ENCODE results near the gene ITPRIPL1.
"Not testable (repeated sequence)": the region's sequence is repeated elsewhere in the genome, so short reads cannot be mapped to it uniquely, and the experiment has no call there.

Gene ITPRIPL1

GRCh38 chr2:96325041-96325883 lies at the start of gene ITPRIPL1:
Gene ITPRIPL1 (plus strand): TSS chr2:96325317. CDS start chr2:96325840, 523 bp downstream.
- DNase-seq: peak; percentile 68

- DNase-seq: no peak
Measured at GRCh38 chr2:96276787-96277499, 48.2 kb upstream of the ITPRIPL1 start.

DNA sequence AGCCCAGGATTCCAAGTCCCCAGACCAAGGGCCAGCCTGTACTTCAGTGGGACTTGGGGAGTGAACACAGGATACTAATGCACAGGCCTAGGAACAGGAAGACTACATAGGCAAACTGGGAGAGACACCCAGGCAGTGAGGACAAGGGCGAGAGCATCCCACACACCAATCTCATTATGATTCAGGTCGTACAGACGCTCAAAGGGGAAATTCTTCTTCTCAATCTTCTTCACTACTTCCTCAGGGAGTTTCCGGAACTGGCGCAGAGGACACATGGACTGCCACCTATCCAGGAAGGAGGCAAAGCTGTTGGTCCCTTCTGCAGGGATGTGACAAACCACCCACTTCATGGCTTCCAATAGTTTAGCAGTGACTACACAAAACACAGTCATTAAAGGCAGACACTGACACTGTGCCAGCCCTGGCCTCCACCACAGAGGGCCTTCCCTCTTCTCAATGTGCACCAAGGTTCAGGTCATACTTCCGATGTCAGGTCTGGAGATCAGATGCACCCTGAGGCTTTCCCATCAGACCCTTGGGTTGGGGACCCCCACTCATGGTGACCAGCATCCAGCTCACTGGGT lies 37.8 kb upstream of the ITPRIPL1 start:
- no peak for DNase-seq

- DNase-seq: no peak
Measured at GRCh38 chr2:96291751-96292150, 33.4 kb upstream of the ITPRIPL1 start.

DNA sequence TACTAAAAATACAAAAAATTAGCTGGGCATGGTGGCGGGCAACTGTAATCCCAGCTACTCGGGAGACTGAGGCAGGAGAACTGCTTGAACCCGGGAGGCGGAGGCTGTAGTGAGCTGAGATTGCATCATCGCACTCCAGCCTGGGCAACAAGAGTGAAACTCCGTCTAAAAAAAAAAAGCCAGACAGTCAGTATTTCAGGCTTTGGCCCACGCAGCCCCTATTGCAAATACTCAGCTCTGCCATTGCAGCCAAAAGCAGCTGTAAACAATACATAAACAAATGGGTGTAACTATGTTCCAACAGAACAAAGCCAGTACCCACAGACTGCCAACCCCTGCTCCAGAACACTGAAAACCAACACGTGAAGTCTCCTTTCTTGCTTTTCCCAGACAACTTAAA lies 30.8 kb upstream of the ITPRIPL1 start:
- DNase-seq: not testable (repeated sequence)

GRCh38 chr2:96296925-96297324 lies 28.2 kb upstream of the ITPRIPL1 start:
- no peak for DNase-seq

- no peak for DNase-seq
Measured at GRCh38 chr2:96301865-96302264, 23.3 kb upstream of the ITPRIPL1 start.

DNA sequence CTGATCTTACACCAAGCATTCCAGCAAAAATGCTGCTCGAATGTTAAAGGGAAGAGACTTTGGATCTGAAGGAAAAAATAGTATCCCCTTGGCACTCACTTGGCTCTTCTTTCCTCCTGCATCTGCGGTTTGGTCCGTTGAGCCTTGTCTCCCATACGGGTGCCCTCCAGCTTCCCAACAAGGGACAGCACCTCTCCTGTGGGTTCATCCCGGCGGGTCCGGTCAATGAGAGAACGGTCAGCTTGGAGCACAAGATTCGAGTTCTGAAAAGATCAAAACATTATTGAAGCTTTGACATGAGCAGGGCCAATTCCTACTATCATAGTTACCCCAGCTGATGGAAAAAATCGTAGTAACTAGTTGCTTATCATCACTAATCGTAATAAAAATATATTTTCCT lies 20.5 kb upstream of the ITPRIPL1 start:
- no peak for DNase-seq

GRCh38 chr2:96305091-96305978 lies 19.8 kb upstream of the ITPRIPL1 start, which contains the start of gene SNRNP200:
Gene SNRNP200 (minus strand): TSS chr2:96305546. CDS start chr2:96305437, 109 bp downstream.
- peak; percentile 95 for DNase-seq

DNA sequence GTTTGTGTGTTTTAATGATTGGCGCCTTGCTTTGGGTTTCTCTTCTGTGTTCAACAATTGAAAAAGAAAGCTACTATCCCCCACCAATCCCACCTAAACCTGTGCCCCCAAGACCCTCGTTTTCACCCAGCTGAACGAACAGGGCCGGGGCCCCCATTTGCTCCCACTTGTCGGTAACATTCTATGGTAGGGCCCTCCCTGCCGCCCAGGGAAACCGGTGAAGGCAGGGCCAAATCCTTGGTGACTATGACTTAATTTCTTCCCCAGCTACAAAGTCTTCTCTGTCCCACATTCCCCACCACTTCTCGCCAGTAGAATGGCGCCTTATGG lies 19.2 kb upstream of the ITPRIPL1 start:
- DNase-seq: no peak

- DNase-seq: no peak
Measured at GRCh38 chr2:96306370-96306769, 18.7 kb upstream of the ITPRIPL1 start.

GRCh38 chr2:96308248-96308647 lies 16.9 kb upstream of the ITPRIPL1 start:
- DNase-seq: no peak

- no peak for DNase-seq
Measured at GRCh38 chr2:96315005-96315399, 10.1 kb upstream of the ITPRIPL1 start.

DNA sequence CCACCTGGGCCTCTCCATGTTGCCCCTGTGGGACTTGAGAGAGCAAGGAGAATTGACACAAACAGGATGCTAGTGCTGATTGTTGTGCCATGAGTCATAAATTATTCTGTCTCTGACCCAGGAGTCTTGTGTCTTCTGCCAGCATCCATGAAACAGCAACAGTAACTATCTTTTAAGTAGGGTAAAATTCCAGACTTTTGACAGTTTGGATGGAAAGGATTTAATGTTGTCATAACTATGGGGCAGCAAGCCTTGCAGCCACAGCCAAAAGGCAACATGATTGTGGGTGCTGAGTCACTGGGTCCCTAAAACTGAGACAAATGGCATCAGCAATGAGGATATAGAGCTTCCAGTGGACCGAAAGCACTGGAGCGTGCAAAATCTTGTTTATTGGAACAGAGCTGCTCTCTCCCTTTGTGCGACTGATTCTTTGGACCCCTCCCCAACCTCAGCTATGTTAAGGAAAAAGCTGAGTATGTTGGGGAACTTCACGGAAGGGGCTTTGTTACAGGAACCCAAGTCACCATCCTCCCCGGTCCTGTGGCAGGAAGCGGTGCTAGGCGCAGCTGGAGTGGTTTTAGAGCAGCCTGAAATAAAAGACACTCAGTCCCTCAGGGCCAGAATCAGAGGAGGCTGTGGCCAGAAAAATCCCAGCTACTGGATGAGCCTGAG lies 9.6 kb upstream of the ITPRIPL1 start:
- peak; percentile 23 for DNase-seq

- no peak for DNase-seq
Measured at GRCh38 chr2:96316999-96317398, 8.1 kb upstream of the ITPRIPL1 start.

DNA sequence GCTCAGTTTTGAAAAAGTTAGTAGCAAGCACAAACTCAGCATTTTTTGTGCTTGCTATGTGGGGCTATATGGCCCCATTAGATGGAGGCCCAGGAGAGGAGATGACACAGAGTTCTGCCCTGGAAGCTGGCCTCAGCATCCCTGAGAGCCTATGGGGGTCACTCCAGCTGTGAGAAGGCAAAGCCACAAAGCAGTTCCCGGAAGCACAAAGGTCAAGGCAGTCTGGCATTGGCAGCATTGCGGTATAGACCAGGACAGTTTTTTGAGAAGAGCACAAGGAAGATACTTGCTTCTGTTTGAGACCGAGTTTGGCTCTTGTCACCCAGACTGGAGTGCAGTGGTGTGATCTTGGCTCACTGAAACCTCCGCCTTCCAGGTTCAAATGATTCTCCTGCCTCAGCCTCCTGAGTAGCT lies 7.5 kb upstream of the ITPRIPL1 start:
- no peak for DNase-seq

DNA sequence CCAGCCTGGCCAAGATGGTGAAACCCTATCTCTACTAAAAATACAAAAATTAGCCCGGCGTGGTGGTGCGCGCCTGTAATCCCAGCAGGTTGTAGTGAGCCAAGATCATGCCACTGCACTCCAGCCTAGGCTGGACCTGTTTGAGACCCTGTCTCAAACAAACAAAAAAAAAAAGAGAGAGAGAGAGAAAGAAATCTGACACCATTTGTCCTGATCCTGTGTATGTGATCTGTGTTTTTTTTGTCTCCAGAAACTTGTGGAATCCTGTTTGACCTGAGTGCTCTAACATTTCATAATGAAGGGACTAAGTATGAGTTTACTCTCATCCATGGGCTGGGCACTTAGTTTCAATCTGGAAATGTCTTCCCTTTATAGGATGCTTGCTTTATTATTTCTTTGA lies 6.4 kb upstream of the ITPRIPL1 start:
- no peak for DNase-seq

DNA sequence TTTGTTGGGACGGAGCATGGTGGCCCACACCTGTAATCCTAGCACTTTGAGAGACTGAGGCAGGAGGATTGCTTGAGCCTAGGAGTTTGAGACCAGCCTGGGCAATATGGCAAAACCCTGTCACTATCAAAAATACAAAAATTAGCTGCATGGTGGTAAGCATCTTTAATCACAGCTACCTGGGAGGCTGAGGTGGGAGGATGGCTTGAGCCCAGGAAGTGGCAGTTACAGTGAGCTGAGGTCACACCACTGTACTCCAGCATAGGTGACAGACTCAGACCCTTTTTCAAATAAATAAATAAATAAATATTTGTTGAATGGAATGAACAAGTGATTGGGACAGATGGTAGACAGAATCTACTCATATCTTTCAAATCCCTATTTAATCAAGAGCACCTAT lies 5.7 kb upstream of the ITPRIPL1 start:
- no peak for DNase-seq

DNA sequence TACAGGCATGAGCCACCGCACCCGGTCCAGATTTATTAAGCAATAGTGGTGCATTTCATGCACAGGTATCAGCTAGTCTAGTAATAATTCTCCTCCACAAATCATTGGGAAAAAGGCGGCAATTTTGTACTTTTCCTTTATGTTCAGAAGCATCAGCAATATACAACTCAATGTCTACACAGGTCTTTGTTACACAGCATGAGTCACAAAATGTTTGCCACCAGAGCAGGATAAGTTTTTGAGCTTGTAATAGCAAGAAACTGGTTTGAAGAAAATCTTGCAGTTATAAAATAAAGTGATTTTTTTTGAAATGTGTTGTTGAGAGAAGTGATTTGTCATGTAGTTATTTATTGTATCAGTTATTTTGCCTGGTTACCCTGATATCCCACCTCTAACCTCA lies 4.8 kb upstream of the ITPRIPL1 start:
- no peak for DNase-seq

- peak; percentile 57 for DNase-seq
Measured at GRCh38 chr2:96320728-96321622, 4.1 kb upstream of the ITPRIPL1 start.

GRCh38 chr2:96323849-96324248 lies 1.3 kb upstream of the ITPRIPL1 start:
- DNase-seq: no peak

All from stimulated activated CD4-positive, alpha-beta T cell treated with anti-CD3 and anti-CD28 coated beads, Interleukin-15, amount 100 ng/mL, for 24 hours (primary cell).